CD14-positive monocyte (primary cell): ENCODE measurements around the gene BAG1. TPM values are rescaled to one million over a fixed set of nuclear protein-coding genes. Genes with fewer than 3 reads are reported as not detected.
A peak's percentile ranks its signal among the peaks of the same experiment; 100 is the strongest.

Experiments used
- DNase-seq, 3 donors: peaks; one replicate each; pipeline ENCODE4 v3.0.0-alpha.2; 2011 to 2022
- H2AFZ ChIP-seq: 2 replicates; pipeline ENCODE4 v1.6.0; 2012; ENCODE audit warnings: mild to moderate bottlenecking, low read depth, low read length, inconsistent platforms; ENCODE audit not compliant: insufficient read depth, poor library complexity, severe bottlenecking
- H3K27ac ChIP-seq, 2 donors: 1 replicate in 1 of 2; 2 replicates in 1 of 2; pipeline ENCODE4 v1.5.1; 2012 to 2013; ENCODE audit warnings: low read length in 2 of 2, control low read depth in 1 of 2, inconsistent platforms in 1 of 2, low read depth in 1 of 2, mild to moderate bottlenecking in 1 of 2
- H3K27me3 ChIP-seq, 2 donors: one replicate each; pipeline versions ENCODE4 v1.6.0 to v1.6.1; 2011 to 2013; ENCODE audit warnings: low read length in 2 of 2; ENCODE audit not compliant: control insufficient read depth in 2 of 2, insufficient read depth in 2 of 2
- H3K36me3 ChIP-seq, 2 donors: replicated peaks in 1 of 2; 1 replicate in 1 of 2; 2 replicates in 1 of 2; pipeline versions ENCODE4 v1.5.1 to v1.6.1; 2012 to 2013; ENCODE audit warnings: low read length in 2 of 2, control low read depth in 1 of 2, inconsistent platforms in 1 of 2, mild to moderate bottlenecking in 1 of 2; ENCODE audit not compliant: insufficient read depth in 2 of 2, control insufficient read depth in 1 of 2
- H3K4me1 ChIP-seq, 2 donors: 1 replicate in 1 of 2; 2 replicates in 1 of 2; pipeline versions ENCODE4 v1.5.1 to v1.6.1; 2012 to 2013; ENCODE audit warnings: low read length in 2 of 2, control low read depth in 1 of 2, inconsistent platforms in 1 of 2, mild to moderate bottlenecking in 1 of 2, moderate library complexity in 1 of 2; ENCODE audit not compliant: insufficient read depth in 2 of 2, control insufficient read depth in 1 of 2
- H3K4me2 ChIP-seq: replicated peaks from 2 replicates; pipeline ENCODE3; 2012; ENCODE audit warnings: low read length, moderate library complexity, mild to moderate bottlenecking; ENCODE audit not compliant: poor library complexity, severe bottlenecking; ENCODE audit errors: extremely low read depth
- H3K4me3 ChIP-seq, 3 experiments: fragments of 200-600 bp in 1 of 3; sonication (generic) in 1 of 3; replicated peaks in 1 of 3; 1 replicate in 2 of 3; 2 replicates in 1 of 3; pipeline ENCODE4 v1.5.1; 2011 to 2013; ENCODE audit warnings: low read length in 3 of 3, mild to moderate bottlenecking in 3 of 3, control low read depth in 2 of 3, low read depth in 2 of 3, inconsistent platforms in 1 of 3, moderate library complexity in 1 of 3
- H3K79me2 ChIP-seq: 2 replicates; pipeline ENCODE4 v1.6.0; 2012; ENCODE audit warnings: mild to moderate bottlenecking, control low read depth, inconsistent platforms, low read length, moderate library complexity; ENCODE audit not compliant: insufficient read depth
- H3K9ac ChIP-seq: 2 replicates; pipeline ENCODE4 v1.6.0; 2017; ENCODE audit warnings: low read length, mild to moderate bottlenecking; ENCODE audit not compliant: insufficient read depth, poor library complexity, severe bottlenecking
- H3K9me3 ChIP-seq, 2 donors: replicated peaks in 1 of 2; 1 replicate in 1 of 2; 2 replicates in 1 of 2; pipeline versions ENCODE4 v1.5.1 to v1.6.1; 2012 to 2013; ENCODE audit warnings: low read length in 2 of 2, control low read depth in 1 of 2; ENCODE audit not compliant: control insufficient read depth in 1 of 2, insufficient read depth in 1 of 2
- H4K20me1 ChIP-seq: 2 replicates; pipeline ENCODE4 v1.6.0; 2012; ENCODE audit warnings: mild to moderate bottlenecking, low read length, control low read depth, moderate library complexity; ENCODE audit not compliant: insufficient read depth
- H3K27ac Mint-ChIP-seq, 7 donors: one replicate each; pipeline ENCODE4 v1.8.0; 2020; ENCODE audit warnings: mild to moderate bottlenecking in 7 of 7, mixed read lengths in 7 of 7, moderate library complexity in 6 of 7, inconsistent platforms in 2 of 7
- H3K27me3 Mint-ChIP-seq, 3 donors: one replicate each; pipeline ENCODE4 v1.8.0; 2021 to 2022; ENCODE audit warnings: low read depth in 3 of 3, mild to moderate bottlenecking in 3 of 3, mixed read lengths in 3 of 3, moderate library complexity in 3 of 3, inconsistent platforms in 1 of 3
- H3K36me3 Mint-ChIP-seq, 2 donors: one replicate each; pipeline ENCODE4 v1.8.0; 2020; ENCODE audit warnings: mixed read lengths in 2 of 2, inconsistent platforms in 1 of 2, mild to moderate bottlenecking in 1 of 2
- H3K4me1 Mint-ChIP-seq: one replicate; pipeline ENCODE4 v1.8.0; 2020; ENCODE audit warnings: mild to moderate bottlenecking, mixed read lengths
- H3K4me3 Mint-ChIP-seq, 2 donors: one replicate each; pipeline ENCODE4 v1.8.0; 2020; ENCODE audit warnings: mild to moderate bottlenecking in 2 of 2, mixed read lengths in 2 of 2, moderate library complexity in 1 of 2
- H3K9me3 Mint-ChIP-seq, 7 donors: one replicate each; pipeline ENCODE4 v1.8.0; 2020 to 2022; ENCODE audit warnings: mixed read lengths in 7 of 7, mild to moderate bottlenecking in 6 of 7, moderate library complexity in 6 of 7, inconsistent platforms in 2 of 7
- WGBS: methylation state at CpG from one replicate; pipeline ENCODE4 v1.1.5; 2013; ENCODE audit warnings: missing lambda C conversion rate; ENCODE audit not compliant: insufficient coverage; 5-methylcytosine and 5-hydroxymethylcytosine counted together
- intact Hi-C, 2 donors: fragments of 100-400 bp; cut with micrococcal nuclease; formaldehyde crosslinking; loops; one replicate each; pipeline versions ENCODE4 v1.15.0 to v1.15.1; 2023
- polyA plus RNA-seq, 3 donors: library from polyadenylated mRNA; depleted of rRNA in 1 of 3; unstranded in 2 of 3; stranded (reverse) in 1 of 3; fragments of 300-500 nt in 2 of 3; fragments of >200 nt in 1 of 3; fragmentation: Illumina TruSeq in 2 of 3; gene quantifications; 1 replicate in 2 of 3; 2 replicates in 1 of 3; pipeline ENCODE4 v1.2.3, GENCODE V29; 2012 to 2021
- TF ChIP-seq, protein P1 (sequence below): fragments of 200-600 bp; IDR thresholded peaks from one replicate; pipeline ENCODE4 v1.8.0; 2022; ENCODE audit warnings: antibody characterized with exemption, mild to moderate bottlenecking

Gene BAG1
- polyA plus RNA-seq, 3 donors = 41.8 to 94.5 (median 93.6) TPM

DNA sequence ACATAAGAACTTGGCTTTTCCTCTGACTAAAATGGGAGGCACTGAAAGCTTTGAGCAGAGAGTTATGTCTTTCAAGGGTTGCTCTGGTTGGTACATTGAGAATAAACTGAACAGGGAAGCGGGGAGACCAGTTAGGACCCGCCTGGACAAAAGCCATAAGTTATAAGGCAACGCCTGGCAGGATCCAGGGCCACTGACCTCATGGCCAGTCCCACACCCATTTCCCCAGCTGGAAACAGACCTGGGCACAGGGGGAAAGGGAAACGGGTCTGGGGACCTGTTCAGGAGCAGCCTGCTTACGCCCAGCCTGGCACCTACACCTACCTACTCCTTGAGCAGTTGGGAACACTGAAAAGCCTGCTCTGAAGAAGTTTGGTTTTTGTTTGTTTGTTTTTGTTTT is 23.2 kb downstream of the BAG1 start:
- H3K36me3 ChIP-seq = no peaks in the 10 kb centered on the region
- H3K27ac ChIP-seq = no peak overlapping the region
- H4K20me1 ChIP-seq = no peaks in the 10 kb centered on the region
- no peak overlapping the region for H3K4me2 ChIP-seq
- Mint-ChIP-seq H3K36me3 (peaks cover 0 to 4% of the 10 kb centered on the region in 2 donors), H3K27ac (no peak overlapping the region), H3K9me3 (peaks cover 0 to 3% (median 0%) of the 10 kb centered on the region in 7 donors), H3K4me1 (peaks cover 3% of the 10 kb centered on the region), H3K27me3 (peaks cover 1 to 4% (median 3%) of the 10 kb centered on the region in 3 donors), H3K4me3 (no peak overlapping the region)
- WGBS = 90% methylated on average over 2 of the region's 5 CpGs
- H3K4me1 ChIP-seq = no peaks in the 10 kb centered on the region
- no peak for DNase-seq
- H2AFZ ChIP-seq = no peak overlapping the region
- TF ChIP-seq, protein P1, sequence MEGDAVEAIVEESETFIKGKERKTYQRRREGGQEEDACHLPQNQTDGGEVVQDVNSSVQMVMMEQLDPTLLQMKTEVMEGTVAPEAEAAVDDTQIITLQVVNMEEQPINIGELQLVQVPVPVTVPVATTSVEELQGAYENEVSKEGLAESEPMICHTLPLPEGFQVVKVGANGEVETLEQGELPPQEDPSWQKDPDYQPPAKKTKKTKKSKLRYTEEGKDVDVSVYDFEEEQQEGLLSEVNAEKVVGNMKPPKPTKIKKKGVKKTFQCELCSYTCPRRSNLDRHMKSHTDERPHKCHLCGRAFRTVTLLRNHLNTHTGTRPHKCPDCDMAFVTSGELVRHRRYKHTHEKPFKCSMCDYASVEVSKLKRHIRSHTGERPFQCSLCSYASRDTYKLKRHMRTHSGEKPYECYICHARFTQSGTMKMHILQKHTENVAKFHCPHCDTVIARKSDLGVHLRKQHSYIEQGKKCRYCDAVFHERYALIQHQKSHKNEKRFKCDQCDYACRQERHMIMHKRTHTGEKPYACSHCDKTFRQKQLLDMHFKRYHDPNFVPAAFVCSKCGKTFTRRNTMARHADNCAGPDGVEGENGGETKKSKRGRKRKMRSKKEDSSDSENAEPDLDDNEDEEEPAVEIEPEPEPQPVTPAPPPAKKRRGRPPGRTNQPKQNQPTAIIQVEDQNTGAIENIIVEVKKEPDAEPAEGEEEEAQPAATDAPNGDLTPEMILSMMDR = no peak
- H3K9me3 ChIP-seq = no peaks in the 10 kb centered on the region
- no peak overlapping the region for H3K9ac ChIP-seq
- H3K4me3 ChIP-seq = no peak overlapping the region
- intact Hi-C loops = no loop called here
- no peaks in the 10 kb centered on the region for H3K27me3 ChIP-seq
- no peaks in the 10 kb centered on the region for H3K79me2 ChIP-seq

DNA sequence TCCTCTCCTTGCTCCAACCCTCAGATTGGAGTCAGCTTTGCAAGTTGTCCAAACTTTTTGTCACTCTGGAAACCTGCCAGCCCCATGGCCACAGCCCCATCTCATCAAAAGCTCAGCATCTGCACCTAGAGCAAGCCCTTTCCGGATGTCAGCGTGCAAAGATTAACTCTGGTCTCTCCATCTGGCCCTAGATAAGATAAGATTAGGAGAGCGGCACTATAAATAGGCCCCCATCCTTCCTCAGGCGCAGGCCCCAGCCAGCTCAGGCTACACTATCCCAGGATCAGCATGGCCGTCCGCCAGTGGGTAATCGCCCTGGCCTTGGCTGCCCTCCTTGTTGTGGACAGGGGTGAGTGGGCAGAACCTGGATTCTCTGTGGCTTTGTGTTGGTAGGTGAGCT is 24.6 kb downstream of the BAG1 start, which contains the start of gene SPINK4:
Gene SPINK4 (plus strand): TSS at position 247 of the 400 bp plus-strand sequence. CDS start 42 bp downstream, at position 289.
- Mint-ChIP-seq H3K4me1 (peaks cover 3% of the 10 kb centered on the region), H3K4me3 (no peak within 1 kb of the TSS), H3K36me3 (no peaks in the 10 kb centered on the region), H3K9me3 (peaks cover 0 to 3% (median 0%) of the 10 kb centered on the region in 7 donors), H3K27ac (peak within 1 kb of the TSS in 1 of 7 donors; percentile 72), H3K27me3 (peaks cover 1 to 6% (median 4%) of the 10 kb centered on the region in 3 donors)
- Histone ChIP-seq H3K9me3 (no peaks in the 10 kb centered on the region), H3K9ac (no peak within 1 kb of the TSS), H3K27ac (no peak within 1 kb of the TSS), H3K4me3 (no peak within 1 kb of the TSS), H4K20me1 (no peaks in the 10 kb centered on the region), H3K36me3 (no peaks in the 10 kb centered on the region), H2AFZ (no peak within 1 kb of the TSS), H3K4me2 (no peak within 1 kb of the TSS), H3K27me3 (no peaks in the 10 kb centered on the region), H3K4me1 (no peaks in the 10 kb centered on the region), H3K79me2 (no peaks in the 10 kb centered on the region)
- TF ChIP-seq, protein P1 = no peak
- 83% methylated on average over 1 of the region's 7 CpGs for WGBS
- no peak for DNase-seq
- intact Hi-C loops = no loop called here
